ENCODE data around the gene FNIP2. TPM values are rescaled to one million over a fixed set of nuclear protein-coding genes. Genes with fewer than 3 reads are reported as not detected.

FNIP2 gene
- total RNA-seq, 8 experiments from 2014 or later = 16.2 to 47.4 (median 27.3) TPM

Other genes with a start within 250 kb of the FNIP2 start
- 1 to 10 TPM in 4 of 8 experiments, under 1 TPM in 1, not detected in 3; 0.09 to 2.7 (median 1.5) TPM for gene RXFP1, start 247.1 kb upstream of the FNIP2 start, total RNA-seq
- 10 to 100 TPM in 6 of 8 experiments, 1 to 10 TPM in 2; 2.9 to 21.1 (median 12.5) TPM for gene C4orf46, start 97.1 kb upstream of the FNIP2 start, total RNA-seq
- 10 to 100 TPM in 7 of 8 experiments, 1 to 10 TPM in 1; 8.1 to 28.9 (median 22.5) TPM for gene ETFDH, start 96.7 kb upstream of the FNIP2 start, total RNA-seq
- 10 to 100 TPM; 36.9 to 68.3 (median 46.7) TPM for gene PPID, start 45.6 kb upstream of the FNIP2 start, total RNA-seq